Measurements from ENCODE around the gene CAMKK2.

DNA sequence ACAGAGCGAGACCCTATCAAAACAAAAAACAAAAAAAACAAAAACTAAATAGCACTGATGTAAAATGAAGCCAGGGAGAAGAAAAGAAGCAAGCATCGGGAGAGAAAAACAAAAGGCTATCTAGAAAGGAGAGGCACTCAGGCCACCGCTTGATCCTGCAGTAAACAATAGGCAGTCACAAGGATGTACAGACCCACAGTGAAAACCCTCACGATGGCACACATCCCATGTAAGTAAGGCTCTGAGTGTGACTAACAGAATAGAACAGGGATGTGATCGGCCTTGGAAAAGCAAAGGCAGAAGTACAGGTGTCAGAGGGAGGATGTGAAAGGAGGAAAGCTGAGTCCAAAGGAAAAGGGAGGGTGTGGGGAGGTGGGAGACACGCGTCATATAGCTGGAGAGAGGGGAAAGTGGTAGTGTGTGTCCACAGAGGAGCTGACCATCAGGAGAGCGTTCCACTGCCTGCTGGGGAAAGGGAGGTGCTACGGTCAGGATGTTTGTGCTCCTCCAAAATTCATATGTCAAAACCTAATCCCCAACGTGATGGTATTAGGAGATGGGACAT is 31.5 kb downstream of the CAMKK2 start:
- TF ChIP-seq, protein P1, sequence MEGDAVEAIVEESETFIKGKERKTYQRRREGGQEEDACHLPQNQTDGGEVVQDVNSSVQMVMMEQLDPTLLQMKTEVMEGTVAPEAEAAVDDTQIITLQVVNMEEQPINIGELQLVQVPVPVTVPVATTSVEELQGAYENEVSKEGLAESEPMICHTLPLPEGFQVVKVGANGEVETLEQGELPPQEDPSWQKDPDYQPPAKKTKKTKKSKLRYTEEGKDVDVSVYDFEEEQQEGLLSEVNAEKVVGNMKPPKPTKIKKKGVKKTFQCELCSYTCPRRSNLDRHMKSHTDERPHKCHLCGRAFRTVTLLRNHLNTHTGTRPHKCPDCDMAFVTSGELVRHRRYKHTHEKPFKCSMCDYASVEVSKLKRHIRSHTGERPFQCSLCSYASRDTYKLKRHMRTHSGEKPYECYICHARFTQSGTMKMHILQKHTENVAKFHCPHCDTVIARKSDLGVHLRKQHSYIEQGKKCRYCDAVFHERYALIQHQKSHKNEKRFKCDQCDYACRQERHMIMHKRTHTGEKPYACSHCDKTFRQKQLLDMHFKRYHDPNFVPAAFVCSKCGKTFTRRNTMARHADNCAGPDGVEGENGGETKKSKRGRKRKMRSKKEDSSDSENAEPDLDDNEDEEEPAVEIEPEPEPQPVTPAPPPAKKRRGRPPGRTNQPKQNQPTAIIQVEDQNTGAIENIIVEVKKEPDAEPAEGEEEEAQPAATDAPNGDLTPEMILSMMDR (IDR thresholded peaks at IDR 0.05; ENCODE audit: poor library complexity, severe bottlenecking): no peak
- no peak for TF ChIP-seq EZH2 (IDR thresholded peaks at IDR 0.05; ENCODE audit: borderline replicate concordance, insufficient read depth, low read length, poor library complexity, severe bottlenecking)
- no peak for TF ChIP-seq POLR2AphosphoS5 (IDR thresholded peaks at IDR 0.05)
- no peak for TF ChIP-seq RAD21 (conservative IDR thresholded peaks at IDR 0.05)
- no peak for TF ChIP-seq TAF1 (IDR thresholded peaks at IDR 0.05; ENCODE audit: low read depth)
- TF ChIP-seq, protein P2, sequence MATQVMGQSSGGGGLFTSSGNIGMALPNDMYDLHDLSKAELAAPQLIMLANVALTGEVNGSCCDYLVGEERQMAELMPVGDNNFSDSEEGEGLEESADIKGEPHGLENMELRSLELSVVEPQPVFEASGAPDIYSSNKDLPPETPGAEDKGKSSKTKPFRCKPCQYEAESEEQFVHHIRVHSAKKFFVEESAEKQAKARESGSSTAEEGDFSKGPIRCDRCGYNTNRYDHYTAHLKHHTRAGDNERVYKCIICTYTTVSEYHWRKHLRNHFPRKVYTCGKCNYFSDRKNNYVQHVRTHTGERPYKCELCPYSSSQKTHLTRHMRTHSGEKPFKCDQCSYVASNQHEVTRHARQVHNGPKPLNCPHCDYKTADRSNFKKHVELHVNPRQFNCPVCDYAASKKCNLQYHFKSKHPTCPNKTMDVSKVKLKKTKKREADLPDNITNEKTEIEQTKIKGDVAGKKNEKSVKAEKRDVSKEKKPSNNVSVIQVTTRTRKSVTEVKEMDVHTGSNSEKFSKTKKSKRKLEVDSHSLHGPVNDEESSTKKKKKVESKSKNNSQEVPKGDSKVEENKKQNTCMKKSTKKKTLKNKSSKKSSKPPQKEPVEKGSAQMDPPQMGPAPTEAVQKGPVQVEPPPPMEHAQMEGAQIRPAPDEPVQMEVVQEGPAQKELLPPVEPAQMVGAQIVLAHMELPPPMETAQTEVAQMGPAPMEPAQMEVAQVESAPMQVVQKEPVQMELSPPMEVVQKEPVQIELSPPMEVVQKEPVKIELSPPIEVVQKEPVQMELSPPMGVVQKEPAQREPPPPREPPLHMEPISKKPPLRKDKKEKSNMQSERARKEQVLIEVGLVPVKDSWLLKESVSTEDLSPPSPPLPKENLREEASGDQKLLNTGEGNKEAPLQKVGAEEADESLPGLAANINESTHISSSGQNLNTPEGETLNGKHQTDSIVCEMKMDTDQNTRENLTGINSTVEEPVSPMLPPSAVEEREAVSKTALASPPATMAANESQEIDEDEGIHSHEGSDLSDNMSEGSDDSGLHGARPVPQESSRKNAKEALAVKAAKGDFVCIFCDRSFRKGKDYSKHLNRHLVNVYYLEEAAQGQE (IDR thresholded peaks at IDR 0.05; ENCODE audit: borderline replicate concordance): no peak
- TF ChIP-seq EP300 (conservative IDR thresholded peaks at IDR 0.05; ENCODE audit: poor library complexity, severe bottlenecking): no peak
- TF ChIP-seq SMC3 (conservative IDR thresholded peaks at IDR 0.05; ENCODE audit: poor library complexity): no peak
